ENCODE results near the gene PGGHG. TPM values are rescaled to one million over a fixed set of nuclear protein-coding genes. Genes with fewer than 3 reads are reported as not detected.

Gene PGGHG
- total RNA-seq (10 to 100 TPM; 26.5 to 32.5 TPM), polyA plus RNA-seq (ENCODE audit: insufficient read depth, low read depth, low replicate concordance) (8.2 TPM)
- long read RNA-seq, donor 1, result 0 reads
- long read RNA-seq, donor 2, result 0 reads

DNA sequence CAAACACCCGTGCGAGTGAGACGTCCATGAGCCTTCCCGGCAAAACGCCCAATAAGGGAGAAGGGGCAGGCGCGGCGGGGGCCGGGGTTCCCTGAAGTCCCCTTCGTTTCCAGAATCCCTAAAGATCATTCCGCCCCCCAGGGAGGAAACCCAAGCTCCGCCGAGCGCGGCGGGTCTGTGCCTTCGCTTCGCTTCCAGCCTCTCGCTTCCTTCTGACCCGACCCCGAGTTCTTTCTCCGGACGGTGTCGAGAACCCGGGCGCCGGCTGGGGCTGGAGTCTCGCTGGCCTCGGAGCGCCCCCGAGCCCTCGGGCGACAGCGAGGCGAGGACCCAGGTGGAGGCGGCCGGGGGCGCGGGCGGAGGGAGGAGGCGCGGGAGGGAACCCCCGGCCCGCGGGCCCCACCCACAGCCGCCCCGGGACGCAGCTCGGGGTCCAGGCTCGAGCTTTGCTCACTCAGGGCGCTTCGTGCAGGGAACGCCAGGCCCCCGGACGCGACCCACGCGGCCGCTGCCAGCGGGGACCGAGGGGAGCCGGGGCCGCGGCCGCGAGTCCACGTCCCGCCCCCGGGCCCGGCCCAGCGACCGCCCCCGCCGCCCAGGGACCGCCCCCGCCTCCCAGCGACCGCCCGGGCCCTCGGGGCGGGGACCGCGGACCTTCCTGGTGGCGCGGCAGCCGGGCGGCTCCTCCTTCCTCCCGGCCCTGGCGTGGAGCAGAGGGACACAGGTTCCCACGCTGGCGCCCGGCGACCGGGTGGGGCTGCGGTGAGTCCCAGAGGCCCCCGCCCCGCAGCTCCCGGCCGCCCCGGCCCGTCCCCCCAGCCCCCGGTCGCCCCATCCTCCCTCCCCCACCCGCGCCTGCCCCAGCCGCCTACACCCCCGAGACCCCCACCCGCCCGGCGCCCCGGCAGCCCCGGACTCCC is at the start of gene PGGHG:
Gene PGGHG, plus strand, starts transcription at position 649 of the 920 bp plus-strand sequence. CDS start 691 bp downstream, outside the sequence.
- peak within 1 kb of the TSS in 1 of 2 donors; percentile 77 for H3K27ac ChIP-seq
- peak within 1 kb of the TSS; percentile 62 to 68 for H3K4me3 ChIP-seq
- H3K9me3 ChIP-seq, result no peaks in the 10 kb centered on the region
- intact Hi-C loops (cut with DNase I; ENCODE audit: low total_unique reads), result no loop called here
- no peak for TF ChIP-seq POLR2A (IDR thresholded peaks at IDR 0.05)
- TF ChIP-seq, protein P1, sequence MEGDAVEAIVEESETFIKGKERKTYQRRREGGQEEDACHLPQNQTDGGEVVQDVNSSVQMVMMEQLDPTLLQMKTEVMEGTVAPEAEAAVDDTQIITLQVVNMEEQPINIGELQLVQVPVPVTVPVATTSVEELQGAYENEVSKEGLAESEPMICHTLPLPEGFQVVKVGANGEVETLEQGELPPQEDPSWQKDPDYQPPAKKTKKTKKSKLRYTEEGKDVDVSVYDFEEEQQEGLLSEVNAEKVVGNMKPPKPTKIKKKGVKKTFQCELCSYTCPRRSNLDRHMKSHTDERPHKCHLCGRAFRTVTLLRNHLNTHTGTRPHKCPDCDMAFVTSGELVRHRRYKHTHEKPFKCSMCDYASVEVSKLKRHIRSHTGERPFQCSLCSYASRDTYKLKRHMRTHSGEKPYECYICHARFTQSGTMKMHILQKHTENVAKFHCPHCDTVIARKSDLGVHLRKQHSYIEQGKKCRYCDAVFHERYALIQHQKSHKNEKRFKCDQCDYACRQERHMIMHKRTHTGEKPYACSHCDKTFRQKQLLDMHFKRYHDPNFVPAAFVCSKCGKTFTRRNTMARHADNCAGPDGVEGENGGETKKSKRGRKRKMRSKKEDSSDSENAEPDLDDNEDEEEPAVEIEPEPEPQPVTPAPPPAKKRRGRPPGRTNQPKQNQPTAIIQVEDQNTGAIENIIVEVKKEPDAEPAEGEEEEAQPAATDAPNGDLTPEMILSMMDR (IDR thresholded peaks at IDR 0.05), result no peak
- peak; percentile 66 for DNase-seq
- 0 to 2% methylated on average over 20 to 35 of the region's 112 CpGs for WGBS, 2 donors
- peaks cover 4% of the 10 kb centered on the region for H3K4me1 ChIP-seq
- H3K27me3 ChIP-seq, result no peaks in the 10 kb centered on the region
- no peaks in the 10 kb centered on the region for H3K36me3 ChIP-seq (ENCODE audit: low read depth, missing control alignments)

DNA sequence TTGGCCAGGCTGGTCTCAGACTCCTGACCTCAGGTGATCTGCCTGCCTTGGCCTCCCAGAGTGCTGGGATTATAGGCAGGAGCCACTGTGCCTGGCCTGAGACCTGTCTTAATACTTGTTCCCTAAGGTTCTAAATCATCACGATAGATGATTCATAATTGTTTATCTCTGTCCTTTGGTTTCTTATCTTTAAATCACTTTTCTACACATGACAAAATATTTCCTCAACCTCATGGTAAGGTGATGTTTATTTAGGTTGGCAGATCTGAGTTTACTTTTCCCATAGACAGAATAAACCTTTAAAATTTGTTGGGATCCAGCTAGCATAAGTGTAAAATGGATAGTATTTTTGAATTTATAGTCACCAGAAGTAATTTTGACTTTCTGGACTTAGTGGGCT is 48.6 kb upstream of the PGGHG start:
- Histone ChIP-seq H3K36me3 (ENCODE audit: low read depth, missing control alignments) (no peaks in the 10 kb centered on the region), H3K27me3 (no peaks in the 10 kb centered on the region), H3K9me3 (no peaks in the 10 kb centered on the region), H3K27ac (no peak overlapping the region), H3K4me3 (no peak overlapping the region), H3K4me1 (peaks cover 20% of the 10 kb centered on the region)
- DNase-seq, result no peak
- WGBS, 2 donors, result 74 to 81% methylated on average over 1 of the region's 1 CpG
- TF ChIP-seq, protein P1 (IDR thresholded peaks at IDR 0.05), result no peak
- TF ChIP-seq POLR2A (IDR thresholded peaks at IDR 0.05), result no peak
- intact Hi-C loops (cut with DNase I; ENCODE audit: low total_unique reads), result no loop called here

DNA sequence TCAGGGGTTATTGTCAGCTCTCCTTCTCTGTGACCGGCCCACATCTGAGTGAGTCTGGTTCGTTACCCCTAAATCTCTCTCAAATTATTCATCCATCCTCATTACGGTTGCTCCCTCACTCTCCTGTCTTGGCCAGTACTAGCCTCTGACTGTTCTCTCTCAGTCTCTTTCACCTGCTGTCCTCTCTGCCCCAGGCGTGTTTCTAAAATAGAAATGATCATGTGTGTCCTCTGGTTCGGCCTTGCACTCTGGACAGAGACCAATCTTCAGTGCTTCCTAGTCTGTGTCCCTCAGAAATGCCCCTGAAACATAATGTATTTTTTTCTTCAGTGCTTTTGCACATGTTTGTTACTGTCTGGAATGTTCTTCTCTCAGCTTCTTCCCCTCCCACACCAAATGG is 47.3 kb upstream of the PGGHG start:
- Histone ChIP-seq H3K27ac (no peak overlapping the region), H3K9me3 (no peaks in the 10 kb centered on the region), H3K4me1 (peaks cover 18% of the 10 kb centered on the region), H3K4me3 (no peak overlapping the region), H3K36me3 (ENCODE audit: low read depth, missing control alignments) (no peaks in the 10 kb centered on the region), H3K27me3 (no peaks in the 10 kb centered on the region)
- intact Hi-C loops (cut with DNase I; ENCODE audit: low total_unique reads), result no loop called here
- TF ChIP-seq POLR2A (IDR thresholded peaks at IDR 0.05), result no peak
- TF ChIP-seq, protein P1 (IDR thresholded peaks at IDR 0.05), result no peak
- peak; percentile 26 for DNase-seq
- WGBS, 2 donors, result 68 to 92% methylated on average over 5 of the region's 5 CpGs

DNA sequence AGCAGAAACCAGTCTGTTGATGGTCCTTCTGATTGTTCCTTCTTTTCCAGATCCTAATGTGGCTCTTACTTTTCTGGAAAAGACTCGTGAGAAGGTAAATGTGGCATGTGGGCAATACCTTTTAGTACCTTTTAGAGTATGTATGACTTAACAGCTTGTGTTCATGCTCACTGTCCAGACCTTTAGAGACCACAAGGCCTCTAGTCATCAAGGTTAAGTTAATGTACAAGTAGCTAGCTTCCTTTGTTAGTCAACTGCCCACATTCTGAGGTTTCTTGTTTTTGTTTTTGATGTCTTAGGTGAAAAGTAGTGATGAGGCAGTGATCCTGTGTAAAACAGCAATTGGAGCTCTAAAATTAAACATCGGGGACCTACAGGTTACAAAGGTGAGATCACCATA is 44.5 kb upstream of the PGGHG start:
- H3K9me3 ChIP-seq, result no peaks in the 10 kb centered on the region
- H3K36me3 ChIP-seq (ENCODE audit: low read depth, missing control alignments), result no peaks in the 10 kb centered on the region
- no peak overlapping the region for H3K27ac ChIP-seq
- no peak for DNase-seq
- peaks cover 8% of the 10 kb centered on the region for H3K4me1 ChIP-seq
- no peak for TF ChIP-seq POLR2A (IDR thresholded peaks at IDR 0.05)
- TF ChIP-seq, protein P1 (IDR thresholded peaks at IDR 0.05), result no peak
- H3K4me3 ChIP-seq, result no peak overlapping the region
- no peaks in the 10 kb centered on the region for H3K27me3 ChIP-seq
- WGBS, 2 donors, result 93 to 94% methylated on average over 2 of the region's 2 CpGs
- intact Hi-C loops (cut with DNase I; ENCODE audit: low total_unique reads), result no loop called here
